ENCODE data around the gene GALR1.

The GALR1 gene

DNA sequence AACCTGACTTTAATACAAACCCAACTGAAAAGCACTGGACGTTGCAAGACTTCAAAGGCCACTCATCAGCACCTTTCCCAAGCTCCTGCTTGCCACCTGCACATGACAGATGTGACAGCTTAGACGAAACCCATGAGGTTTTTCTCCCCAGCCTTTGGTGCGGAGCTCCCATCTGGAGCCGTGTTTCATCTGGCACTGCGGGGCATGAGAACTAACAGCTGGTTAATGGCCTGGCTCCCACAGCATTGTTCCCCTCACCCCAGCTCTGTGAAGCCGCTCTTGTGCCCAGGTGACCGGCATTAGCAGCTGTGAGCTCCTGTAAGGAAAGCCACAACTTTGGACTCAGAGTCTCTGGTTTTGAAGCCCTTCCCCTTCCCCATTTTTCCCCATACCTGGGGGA lies 50.9 kb downstream of the GALR1 start:
- Histone ChIP-seq H3K27me3 (replicated peaks) (no peaks in the 10 kb centered on the region), H3K36me3 (replicated peaks) (no peaks in the 10 kb centered on the region), H3K27ac (no peak overlapping the region), H3K4me3 (ENCODE audit: low read depth, low read length) (no peak overlapping the region)
- DNase-seq, result no peak
- TF ChIP-seq, protein P1, sequence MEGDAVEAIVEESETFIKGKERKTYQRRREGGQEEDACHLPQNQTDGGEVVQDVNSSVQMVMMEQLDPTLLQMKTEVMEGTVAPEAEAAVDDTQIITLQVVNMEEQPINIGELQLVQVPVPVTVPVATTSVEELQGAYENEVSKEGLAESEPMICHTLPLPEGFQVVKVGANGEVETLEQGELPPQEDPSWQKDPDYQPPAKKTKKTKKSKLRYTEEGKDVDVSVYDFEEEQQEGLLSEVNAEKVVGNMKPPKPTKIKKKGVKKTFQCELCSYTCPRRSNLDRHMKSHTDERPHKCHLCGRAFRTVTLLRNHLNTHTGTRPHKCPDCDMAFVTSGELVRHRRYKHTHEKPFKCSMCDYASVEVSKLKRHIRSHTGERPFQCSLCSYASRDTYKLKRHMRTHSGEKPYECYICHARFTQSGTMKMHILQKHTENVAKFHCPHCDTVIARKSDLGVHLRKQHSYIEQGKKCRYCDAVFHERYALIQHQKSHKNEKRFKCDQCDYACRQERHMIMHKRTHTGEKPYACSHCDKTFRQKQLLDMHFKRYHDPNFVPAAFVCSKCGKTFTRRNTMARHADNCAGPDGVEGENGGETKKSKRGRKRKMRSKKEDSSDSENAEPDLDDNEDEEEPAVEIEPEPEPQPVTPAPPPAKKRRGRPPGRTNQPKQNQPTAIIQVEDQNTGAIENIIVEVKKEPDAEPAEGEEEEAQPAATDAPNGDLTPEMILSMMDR (IDR thresholded peaks at IDR 0.05; ENCODE audit: low read depth, low read length, missing control alignments), result no peak
- in situ Hi-C loops (cut with HindIII; ENCODE audit: low pct_ligation_motif_present, low sequenced_read_pairs), result no loop called here

GRCh38 chr18:77304268-77304667 lies 54.6 kb downstream of the GALR1 start:
- Histone ChIP-seq H3K27ac (no peak overlapping the region), H3K4me3 (ENCODE audit: low read depth, low read length) (no peak overlapping the region), H3K27me3 (replicated peaks) (no peaks in the 10 kb centered on the region), H3K36me3 (replicated peaks) (no peaks in the 10 kb centered on the region)
- in situ Hi-C loops (cut with HindIII; ENCODE audit: low pct_ligation_motif_present, low sequenced_read_pairs), result no loop called here
- no peak for DNase-seq
- TF ChIP-seq, protein P1 (IDR thresholded peaks at IDR 0.05; ENCODE audit: low read depth, low read length, missing control alignments), result no peak

DNA sequence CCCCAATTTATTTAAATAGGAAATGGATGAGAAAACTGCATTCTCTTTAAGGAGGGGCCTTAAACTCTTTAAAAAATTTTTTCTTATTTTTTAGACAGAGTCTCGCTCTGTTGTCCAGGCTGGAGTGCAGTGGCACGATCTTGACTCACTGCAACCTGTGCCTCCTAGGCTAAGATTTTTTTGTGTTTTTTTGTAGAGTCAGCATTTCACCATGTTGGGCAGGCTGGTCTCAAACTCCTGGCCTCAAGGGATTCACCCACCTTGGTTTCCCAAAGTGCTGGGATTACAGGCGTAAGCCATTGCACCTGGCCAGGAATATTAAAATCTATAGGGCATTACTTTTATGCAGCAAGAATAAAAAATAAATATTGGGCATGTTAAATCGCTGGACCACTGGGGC lies 56.0 kb downstream of the GALR1 start:
- DNase-seq, result no peak
- no peaks in the 10 kb centered on the region for H3K36me3 ChIP-seq (replicated peaks)
- no peak overlapping the region for H3K27ac ChIP-seq
- no peak overlapping the region for H3K4me3 ChIP-seq (ENCODE audit: low read depth, low read length)
- H3K27me3 ChIP-seq (replicated peaks), result no peaks in the 10 kb centered on the region
- TF ChIP-seq, protein P1 (IDR thresholded peaks at IDR 0.05; ENCODE audit: low read depth, low read length, missing control alignments), result no peak
- in situ Hi-C loops (cut with HindIII; ENCODE audit: low pct_ligation_motif_present, low sequenced_read_pairs), result no loop called here

DNA sequence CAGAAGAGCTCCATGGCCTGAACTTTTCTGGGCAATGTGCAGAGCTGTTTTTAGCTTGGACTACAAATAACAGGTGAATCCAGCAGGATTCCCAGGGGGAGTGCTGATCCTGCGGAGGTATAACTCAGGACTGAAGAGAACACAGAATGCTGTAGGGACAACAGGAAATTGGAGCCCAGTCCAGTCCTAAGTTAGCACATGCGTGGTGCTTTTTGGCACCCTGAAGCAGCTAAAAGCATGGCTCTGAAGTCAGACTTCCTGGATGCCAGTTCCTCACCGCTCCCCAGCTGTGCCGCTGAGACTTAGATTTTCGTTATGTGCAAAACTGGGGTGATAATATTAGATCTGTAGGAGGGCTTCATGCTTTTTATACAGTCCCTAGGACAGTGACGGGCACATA lies 58.6 kb downstream of the GALR1 start:
- TF ChIP-seq, protein P1 (IDR thresholded peaks at IDR 0.05; ENCODE audit: low read depth, low read length, missing control alignments), result no peak
- Histone ChIP-seq H3K27ac (no peak overlapping the region), H3K27me3 (replicated peaks) (no peaks in the 10 kb centered on the region), H3K36me3 (replicated peaks) (no peaks in the 10 kb centered on the region), H3K4me3 (ENCODE audit: low read depth, low read length) (no peak overlapping the region)
- no peak for DNase-seq
- in situ Hi-C loops (cut with HindIII; ENCODE audit: low pct_ligation_motif_present, low sequenced_read_pairs), result no loop called here

GRCh38 chr18:77314511-77314910 lies 64.9 kb downstream of the GALR1 start:
- DNase-seq, result no peak
- TF ChIP-seq, protein P1 (IDR thresholded peaks at IDR 0.05; ENCODE audit: low read depth, low read length, missing control alignments), result no peak
- in situ Hi-C loops (cut with HindIII; ENCODE audit: low pct_ligation_motif_present, low sequenced_read_pairs), result no loop called here
- H3K4me3 ChIP-seq (ENCODE audit: low read depth, low read length), result no peak overlapping the region
- H3K27ac ChIP-seq, result no peak overlapping the region
- no peaks in the 10 kb centered on the region for H3K36me3 ChIP-seq (replicated peaks)
- no peaks in the 10 kb centered on the region for H3K27me3 ChIP-seq (replicated peaks)

- Histone ChIP-seq H3K27ac (no peak overlapping the region), H3K36me3 (replicated peaks) (no peaks in the 10 kb centered on the region), H3K27me3 (replicated peaks) (no peaks in the 10 kb centered on the region), H3K4me3 (ENCODE audit: low read depth, low read length) (no peak overlapping the region)
- no peak for DNase-seq
- TF ChIP-seq, protein P1 (IDR thresholded peaks at IDR 0.05; ENCODE audit: low read depth, low read length, missing control alignments), result no peak
- in situ Hi-C loops (cut with HindIII; ENCODE audit: low pct_ligation_motif_present, low sequenced_read_pairs), result no loop called here
Measured at GRCh38 chr18:77314952-77315351, 65.3 kb downstream of the GALR1 start.
